Mucosa of stomach (tissue), 1 donor: Measurements from ENCODE around the gene SNRPD1.
"Not testable (repeated sequence)": the region's sequence is repeated elsewhere in the genome, so short reads cannot be mapped to it uniquely, and the experiment has no call there.

Source experiments
- H3K27me3 ChIP-seq: one replicate; pipeline ENCODE4 v1.7.0; 2013; ENCODE audit warnings: mild to moderate bottlenecking, low read length; ENCODE audit not compliant: control insufficient read depth, insufficient read depth
- H3K36me3 ChIP-seq: one replicate; pipeline ENCODE4 v1.7.0; 2013; ENCODE audit warnings: low read length; ENCODE audit not compliant: control insufficient read depth, insufficient read depth
- H3K4me1 ChIP-seq: one replicate; pipeline ENCODE4 v1.7.0; 2013; ENCODE audit warnings: mild to moderate bottlenecking, low read length; ENCODE audit not compliant: control insufficient read depth, insufficient read depth
- H3K4me3 ChIP-seq: one replicate; pipeline ENCODE4 v1.7.0; 2013; ENCODE audit warnings: low read length
- H3K9ac ChIP-seq: one replicate; pipeline ENCODE4 v1.7.0; 2013; ENCODE audit warnings: mild to moderate bottlenecking, low read length, moderate library complexity
- H3K9me3 ChIP-seq: one replicate; pipeline ENCODE4 v1.7.0; 2013; ENCODE audit warnings: mild to moderate bottlenecking, low read length, moderate library complexity; ENCODE audit not compliant: control insufficient read depth
- donor health status: Pancreatic carcinoma.

SNRPD1 gene

DNA sequence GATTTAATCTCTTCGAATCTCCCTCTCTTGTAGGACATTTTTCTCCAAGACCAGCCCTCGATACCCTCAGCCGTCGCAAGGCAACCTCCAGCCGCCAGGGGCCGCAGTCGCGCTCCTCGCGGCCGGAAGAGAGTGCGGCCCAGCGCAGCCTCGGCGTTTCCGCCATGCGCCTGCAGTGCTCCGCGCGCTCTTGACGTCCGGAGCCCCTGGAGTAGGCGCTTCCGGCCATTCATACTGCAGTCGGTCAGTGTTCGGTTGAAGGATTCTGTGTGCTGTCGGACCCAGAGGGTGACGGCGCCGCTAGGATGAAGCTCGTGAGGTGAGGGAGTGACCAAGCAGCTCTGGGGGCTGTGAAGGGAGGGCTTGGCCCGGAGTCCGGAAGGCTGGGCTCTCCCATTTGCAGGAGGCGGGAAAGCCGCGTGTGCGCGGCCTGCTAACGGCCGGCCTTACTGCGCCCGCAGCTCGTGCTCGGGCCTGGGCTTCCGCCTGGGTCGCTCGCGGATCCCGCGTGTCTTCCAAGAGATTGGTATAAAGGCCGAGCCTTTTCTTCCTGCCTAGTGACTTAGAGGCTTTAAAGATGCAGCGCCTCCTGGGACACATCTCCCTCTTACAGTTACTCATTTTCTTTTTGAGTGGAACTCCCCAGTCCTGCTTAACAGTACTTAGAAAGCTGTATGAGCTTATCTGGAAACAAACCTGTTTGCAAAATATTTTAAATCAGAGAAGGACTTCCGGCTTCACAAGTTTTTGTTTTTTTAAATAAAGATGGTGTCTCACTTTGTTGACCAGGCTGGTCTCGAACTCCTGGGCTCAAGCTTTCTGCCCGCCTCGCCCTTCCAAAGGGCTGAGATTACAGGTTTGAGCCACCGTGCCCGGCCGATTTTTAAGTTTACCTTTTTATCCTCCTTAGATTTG lies at the start of gene SNRPD1:
SNRPD1 (plus strand) TSS at position 190 of the 915 bp plus-strand sequence; CDS start at position 306, 116 bp downstream.
- Histone ChIP-seq H3K9ac (peak within 1 kb of the TSS; percentile 90), H3K9me3 (no peaks in the 10 kb centered on the region), H3K27me3 (no peaks in the 10 kb centered on the region), H3K4me1 (no peaks in the 10 kb centered on the region), H3K4me3 (peak within 1 kb of the TSS; percentile 97), H3K36me3 (no peaks in the 10 kb centered on the region)

DNA sequence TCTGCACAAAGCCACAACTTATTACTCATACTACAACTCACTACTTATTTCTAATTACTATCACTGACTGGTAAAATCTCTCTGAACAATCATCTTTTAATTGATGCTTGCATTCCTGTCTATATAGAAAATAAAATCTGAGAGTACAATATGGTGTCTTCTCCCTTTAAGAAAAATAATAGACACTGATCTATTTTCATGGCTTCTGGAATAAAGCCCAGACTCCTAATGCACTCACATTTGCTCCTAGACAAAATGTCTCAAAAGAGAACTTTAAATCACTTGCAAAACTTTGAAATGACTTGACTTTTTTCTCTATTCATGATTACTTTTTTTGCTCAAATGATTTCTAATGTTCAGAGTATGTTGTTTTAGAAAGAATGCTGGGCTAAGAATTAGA lies 40.3 kb upstream of the SNRPD1 start:
- Histone ChIP-seq H3K36me3 (peaks cover 8% of the 10 kb centered on the region), H3K9me3 (no peaks in the 10 kb centered on the region), H3K4me3 (no peak overlapping the region), H3K4me1 (no peaks in the 10 kb centered on the region), H3K27me3 (no peaks in the 10 kb centered on the region), H3K9ac (no peak overlapping the region)

DNA sequence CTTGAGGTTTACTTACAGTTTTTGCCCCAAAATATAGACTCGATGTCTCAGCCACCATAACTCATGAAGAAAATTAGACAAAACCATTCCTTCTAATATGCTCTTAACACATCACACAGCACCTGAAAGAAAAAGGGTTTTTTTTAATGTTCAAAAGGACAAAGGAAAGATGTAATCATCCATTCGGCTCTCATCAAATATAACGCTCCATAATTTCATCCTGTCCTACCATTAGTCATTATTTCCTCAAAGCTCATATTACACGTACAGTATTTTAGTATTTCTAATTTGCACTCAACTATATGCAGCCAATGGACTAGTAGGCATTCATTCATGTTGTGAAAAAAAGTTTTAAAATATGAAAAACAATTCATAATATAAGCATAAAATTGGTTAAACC lies 36.5 kb upstream of the SNRPD1 start:
- H3K9me3 ChIP-seq: no peaks in the 10 kb centered on the region
- H3K4me3 ChIP-seq: no peak overlapping the region
- H3K27me3 ChIP-seq: no peaks in the 10 kb centered on the region
- H3K4me1 ChIP-seq: no peaks in the 10 kb centered on the region
- peaks cover 8% of the 10 kb centered on the region for H3K36me3 ChIP-seq
- no peak overlapping the region for H3K9ac ChIP-seq

DNA sequence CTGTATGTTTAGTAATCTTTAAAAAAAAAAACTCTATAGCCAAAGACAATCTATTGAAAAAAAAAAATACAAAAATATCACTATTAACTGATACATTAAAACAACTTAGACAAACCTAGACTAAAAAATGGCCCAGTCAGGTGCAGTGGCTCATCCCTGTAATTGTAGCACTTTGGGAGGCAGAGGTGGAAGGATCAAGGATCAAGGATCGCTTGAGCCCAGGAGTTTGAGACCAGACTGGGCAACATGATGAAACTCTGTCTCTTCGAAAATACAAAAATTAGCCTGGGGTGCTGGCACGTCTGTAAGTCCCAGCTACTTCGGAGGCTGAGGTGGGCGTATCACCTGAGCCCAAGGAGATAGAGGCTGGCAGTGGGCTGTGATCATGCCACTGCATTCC lies 27.7 kb upstream of the SNRPD1 start:
- no peaks in the 10 kb centered on the region for H3K36me3 ChIP-seq
- H3K27me3 ChIP-seq: no peaks in the 10 kb centered on the region
- H3K9me3 ChIP-seq: no peaks in the 10 kb centered on the region
- H3K9ac ChIP-seq: no peak overlapping the region
- no peak overlapping the region for H3K4me3 ChIP-seq
- no peaks in the 10 kb centered on the region for H3K4me1 ChIP-seq

DNA sequence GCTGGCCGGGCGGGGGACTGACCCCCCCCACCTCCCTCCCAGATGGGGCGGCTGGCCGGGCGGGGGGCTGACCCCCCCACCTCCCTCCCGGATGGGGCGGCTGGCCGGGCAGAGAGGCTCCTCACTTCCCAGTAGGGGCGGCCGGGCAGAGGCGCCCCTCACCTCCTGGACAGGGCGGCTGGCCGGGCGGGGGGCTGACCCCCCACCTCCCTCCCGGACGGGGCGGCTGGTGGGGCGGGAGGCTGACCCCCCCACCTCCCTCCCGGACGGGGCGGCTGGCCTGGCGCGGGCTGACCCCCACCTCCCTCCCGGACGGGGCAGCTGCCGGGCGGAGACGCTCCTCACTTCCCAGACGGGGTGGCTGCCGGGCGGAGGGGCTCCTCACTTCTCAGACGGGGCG lies 19.8 kb upstream of the SNRPD1 start:
- H3K4me1 ChIP-seq, H3K4me3 ChIP-seq, H3K27me3 ChIP-seq, H3K36me3 ChIP-seq, H3K9me3 ChIP-seq, H3K9ac ChIP-seq: not testable (repeated sequence)

DNA sequence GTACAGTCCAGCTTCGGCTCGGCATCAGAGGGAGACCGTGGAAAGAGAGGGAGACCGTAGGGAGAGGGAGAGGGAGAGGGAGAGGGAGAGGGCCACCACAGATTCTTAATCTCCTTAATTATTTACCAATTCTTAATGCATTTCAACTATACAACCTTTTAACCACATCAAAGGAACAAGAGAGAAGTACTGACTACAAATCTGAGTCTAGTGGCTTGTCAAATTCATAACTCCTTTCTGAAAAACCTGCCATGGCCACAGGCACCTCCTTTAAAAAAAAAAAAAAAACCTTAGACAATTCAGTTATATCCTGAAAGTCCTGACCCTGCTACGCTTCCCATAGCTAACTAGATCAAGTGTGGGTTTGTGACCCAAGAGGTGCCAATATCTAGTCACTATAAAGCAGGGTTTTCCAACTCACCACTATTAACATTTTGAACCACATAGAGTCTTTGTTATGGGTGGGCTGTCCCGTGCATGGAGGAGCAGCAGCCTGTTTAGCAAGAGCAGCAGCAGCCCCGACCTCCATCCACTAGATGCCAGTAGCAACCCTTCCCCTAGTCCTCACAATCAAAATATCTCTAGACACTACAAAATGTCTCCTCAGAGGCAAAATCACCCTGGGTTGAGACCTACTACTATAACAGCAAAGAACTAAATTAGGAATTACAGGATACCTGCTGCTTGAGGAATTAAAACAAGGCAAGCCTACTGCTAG lies 18.4 kb upstream of the SNRPD1 start:
- Histone ChIP-seq H3K27me3 (no peaks in the 10 kb centered on the region), H3K9me3 (no peaks in the 10 kb centered on the region), H3K36me3 (no peaks in the 10 kb centered on the region), H3K4me3 (no peak overlapping the region), H3K9ac (no peak overlapping the region), H3K4me1 (peaks cover 3% of the 10 kb centered on the region)

DNA sequence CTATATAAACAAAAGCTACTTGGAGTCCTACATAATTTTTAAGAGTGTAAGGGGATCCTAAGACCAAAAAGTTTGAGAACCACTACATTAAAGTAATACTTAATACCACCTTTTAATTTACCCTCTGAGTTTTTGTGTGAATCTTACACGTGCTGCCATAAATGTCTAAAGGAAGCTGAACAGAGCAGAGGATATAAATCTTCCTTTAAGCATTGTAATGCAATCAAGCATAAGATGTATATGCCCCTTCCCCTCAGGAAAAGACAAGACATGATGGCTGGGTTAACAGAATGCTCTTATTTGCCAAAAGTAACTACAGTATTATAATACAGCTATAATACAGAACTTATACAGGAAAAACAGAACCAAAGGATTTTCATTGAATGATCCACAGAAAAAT lies 14.5 kb upstream of the SNRPD1 start:
- Histone ChIP-seq H3K9me3 (no peaks in the 10 kb centered on the region), H3K27me3 (no peaks in the 10 kb centered on the region), H3K4me1 (peaks cover 6% of the 10 kb centered on the region), H3K36me3 (no peaks in the 10 kb centered on the region), H3K4me3 (no peak overlapping the region), H3K9ac (no peak overlapping the region)

DNA sequence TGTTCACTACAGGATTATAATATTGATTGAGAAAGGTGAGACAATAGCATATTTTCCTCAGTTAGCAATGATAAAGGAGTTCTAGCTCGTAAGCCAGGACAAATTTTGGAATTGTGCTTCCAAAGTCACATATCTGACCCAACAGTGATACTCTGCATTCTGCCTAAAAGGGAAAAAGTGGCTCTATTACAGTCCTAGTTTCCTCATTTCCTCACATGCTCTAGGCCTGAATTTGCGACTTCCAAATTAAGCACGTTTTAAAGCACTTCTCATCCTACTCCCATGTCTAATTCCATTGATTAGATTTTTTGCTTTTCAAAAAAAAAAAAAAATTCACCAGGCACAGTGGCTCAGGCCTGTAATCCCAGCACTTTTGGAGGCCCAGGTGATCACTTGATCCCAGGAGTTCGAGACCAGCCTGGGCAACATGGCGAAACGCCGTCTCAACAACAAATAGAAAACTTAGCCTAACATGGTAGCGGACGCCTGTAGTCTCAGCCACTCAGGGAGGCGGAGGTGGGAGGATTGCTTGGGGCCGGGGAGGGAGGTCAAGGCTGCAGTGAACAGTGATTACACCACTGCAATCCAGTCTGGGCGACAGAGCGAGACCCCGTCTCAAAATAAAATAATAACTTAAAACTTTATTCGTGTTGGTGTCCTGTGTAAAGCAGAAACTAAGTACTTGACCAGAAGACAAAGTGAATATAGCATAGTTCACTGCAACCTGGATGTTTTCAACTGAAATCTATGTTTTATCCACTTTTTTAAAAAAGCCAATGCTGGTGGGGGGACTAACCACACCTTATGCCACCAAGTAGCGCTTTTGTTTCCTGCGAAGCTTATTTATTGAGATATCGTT lies 13.2 kb upstream of the SNRPD1 start:
- Histone ChIP-seq H3K4me3 (peak overlapping the region; percentile 99), H3K9ac (peak overlapping the region; percentile 99), H3K9me3 (no peaks in the 10 kb centered on the region), H3K4me1 (peaks cover 6% of the 10 kb centered on the region), H3K27me3 (no peaks in the 10 kb centered on the region), H3K36me3 (no peaks in the 10 kb centered on the region)

DNA sequence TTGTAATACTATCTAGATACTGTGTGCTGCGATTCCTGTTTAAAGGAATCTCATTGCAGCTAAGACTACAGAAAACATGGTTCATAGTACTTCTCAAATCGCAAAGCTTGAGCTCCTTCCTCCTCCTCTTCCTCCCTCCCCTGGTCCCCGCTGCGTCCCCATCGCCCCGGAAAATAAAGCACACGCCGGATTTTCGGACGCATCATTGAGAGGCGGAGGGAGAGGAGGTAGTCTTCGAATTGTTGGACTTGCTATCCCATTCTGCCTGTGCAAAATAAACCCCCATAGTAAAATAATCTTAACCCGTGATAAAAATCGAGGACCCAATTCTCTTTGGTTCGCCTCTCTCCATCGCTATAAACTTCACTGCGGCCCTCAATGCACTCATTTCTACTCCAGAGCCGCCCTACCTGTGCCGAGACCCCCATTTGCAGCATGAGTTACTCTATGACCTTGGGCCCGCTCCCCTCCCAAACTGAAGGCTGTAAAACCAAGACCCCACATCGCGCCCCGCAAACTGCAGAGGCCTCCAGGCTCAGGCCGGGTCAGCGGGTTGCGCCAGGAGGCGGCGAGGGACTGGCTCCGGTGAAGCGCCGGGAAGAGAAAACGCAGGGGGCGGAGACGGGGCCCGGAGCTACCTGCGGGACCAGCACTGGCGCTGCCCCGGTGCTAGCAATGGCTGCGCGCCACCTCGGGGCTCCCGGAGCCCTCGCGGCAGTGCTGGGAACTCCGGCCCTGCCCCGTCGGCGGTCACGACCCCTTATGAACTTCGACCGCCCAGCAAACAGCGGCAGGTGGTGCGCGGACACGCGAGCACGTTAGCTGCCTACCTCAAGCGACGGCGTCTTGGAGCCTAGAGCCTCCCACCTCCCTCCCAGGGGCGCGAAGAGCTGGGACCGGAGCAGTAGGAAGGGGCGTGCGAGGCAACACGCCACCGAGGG lies 12.3 kb upstream of the SNRPD1 start:
- Histone ChIP-seq H3K27me3 (no peaks in the 10 kb centered on the region), H3K36me3 (no peaks in the 10 kb centered on the region), H3K9me3 (no peaks in the 10 kb centered on the region), H3K4me1 (peaks cover 9% of the 10 kb centered on the region), H3K9ac (peak overlapping the region; percentile 99), H3K4me3 (peak overlapping the region; percentile 99)

DNA sequence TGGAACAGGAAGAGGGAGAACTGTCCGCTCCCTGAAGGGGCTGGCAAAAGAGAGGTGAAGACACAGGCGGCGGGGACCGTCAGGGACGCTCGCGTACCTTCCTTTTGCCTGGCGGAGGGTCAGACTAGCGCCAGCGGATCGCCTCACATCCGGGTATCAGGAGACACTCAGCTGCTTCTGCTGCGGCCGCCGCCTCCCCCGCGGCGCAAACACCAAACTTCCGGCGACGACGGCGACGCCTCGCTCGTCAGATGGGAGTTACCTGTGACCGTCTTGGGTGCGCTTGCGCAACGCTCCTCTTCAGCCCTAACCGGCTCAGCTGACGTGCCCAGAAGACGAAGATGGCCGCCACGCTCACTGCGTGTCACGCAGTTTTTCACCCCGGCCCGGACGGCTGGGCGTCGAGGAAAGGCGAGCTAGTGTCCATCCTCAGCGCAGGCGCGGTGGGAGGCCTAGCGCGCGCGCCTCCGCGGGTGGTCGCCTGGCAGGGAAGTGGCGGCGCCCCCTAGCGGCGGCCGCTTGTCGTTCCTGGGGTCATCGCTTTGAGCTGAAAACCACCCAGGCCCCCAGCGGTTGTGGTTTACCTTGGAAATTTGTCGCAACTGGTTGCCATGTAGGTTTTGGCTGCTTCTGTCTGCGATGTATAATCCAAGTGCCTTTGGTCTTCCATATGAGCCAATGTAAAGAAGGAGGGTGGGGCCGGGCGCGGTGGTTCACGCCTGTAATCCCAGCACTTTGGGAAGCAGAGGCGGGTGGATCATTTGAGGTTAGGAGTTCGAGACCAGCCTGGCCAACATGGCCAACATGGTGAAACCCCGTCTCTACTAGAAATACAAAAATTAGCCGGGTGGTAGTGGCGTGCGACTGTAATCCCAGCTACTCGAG lies 11.3 kb upstream of the SNRPD1 start, which contains the start of gene ESCO1:
ESCO1 (minus strand) TSS at position 179 of the 885 bp plus-strand sequence. CDS start 25,861 bp downstream, outside the sequence.
- peak within 1 kb of the TSS; percentile 99 for H3K9ac ChIP-seq
- peaks cover 18% of the 10 kb centered on the region for H3K4me1 ChIP-seq
- no peaks in the 10 kb centered on the region for H3K36me3 ChIP-seq
- no peaks in the 10 kb centered on the region for H3K9me3 ChIP-seq
- peak within 1 kb of the TSS; percentile 99 for H3K4me3 ChIP-seq
- no peaks in the 10 kb centered on the region for H3K27me3 ChIP-seq
